ENCODE measurements around the gene CIB2. TPM values are rescaled to one million over a fixed set of nuclear protein-coding genes. Genes with fewer than 3 reads are reported as not detected.

Gene CIB2
- total RNA-seq, 2 experiments from 2014 or later = 2.0 to 2.2 TPM

DNA sequence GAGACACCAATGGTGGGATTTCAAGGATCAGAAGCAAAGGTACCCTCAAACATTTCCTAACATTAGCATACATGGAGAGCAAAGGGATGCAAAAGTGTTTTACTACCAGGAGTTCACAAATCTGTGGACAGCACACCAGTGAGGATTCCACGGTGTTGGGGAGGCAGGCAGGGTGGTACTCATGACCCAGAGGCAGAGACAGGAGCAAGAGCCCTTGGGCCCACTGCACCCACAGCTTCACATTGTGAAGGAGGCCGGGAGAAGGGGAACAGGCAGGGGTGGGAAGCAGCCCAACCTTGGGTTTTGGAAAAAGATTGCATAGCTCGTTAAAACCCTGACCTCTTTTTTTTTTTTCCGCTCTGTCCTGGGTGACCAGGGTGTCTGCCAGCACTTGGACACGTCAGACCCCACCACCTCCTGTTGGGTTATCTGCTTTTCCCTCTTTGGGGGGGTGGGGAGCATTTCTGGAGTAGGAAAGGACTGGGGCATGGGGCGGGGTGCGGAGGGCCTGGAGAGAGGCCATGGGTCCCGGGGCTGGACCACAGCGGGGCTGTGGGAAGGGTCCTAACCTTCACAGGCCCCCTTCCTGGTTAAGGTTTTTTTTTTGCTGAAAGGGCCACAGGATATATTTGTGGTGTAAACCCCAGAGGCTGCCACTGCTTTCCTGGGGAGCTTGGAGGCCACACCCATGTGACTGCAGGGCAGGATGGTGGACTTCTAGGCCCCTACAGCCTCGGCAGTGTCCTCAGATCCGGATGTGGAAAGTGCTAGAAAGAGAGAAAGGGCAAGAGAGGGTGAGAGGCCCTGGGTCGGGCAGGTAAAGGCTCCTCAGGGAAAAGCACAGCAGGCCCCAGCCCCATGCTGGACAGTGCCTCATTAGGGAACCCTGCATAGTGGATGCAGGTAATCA is 26.4 kb downstream of the CIB2 start:
- H3K27me3 Mint-ChIP-seq = no peaks in the 10 kb centered on the region
- intact Hi-C loops (cut with micrococcal nuclease) = loop anchor here (2.0 to 5.0 kb wide), 2 partner anchors 28 to 53 kb away; partner anchors contain the start of gene TBC1D2B
- ChIA-PET CTCF (interaction anchor here (1.1 to 10.2 kb wide), 8 partner anchors 27 to 146 kb away, joined by 3 to 141 read pairs (median 8); partner anchors contain the start of gene TBC1D2B), POLR2A (no interaction called here)
- H3K27ac Mint-ChIP-seq = peak overlapping the region; percentile 78
- H3K4me1 Mint-ChIP-seq (ENCODE audit: low read depth) = peaks cover 39% of the 10 kb centered on the region
- no peak overlapping the region for H3K4me3 Mint-ChIP-seq
- H3K9me3 Mint-ChIP-seq = no peaks in the 10 kb centered on the region
- no peaks in the 10 kb centered on the region for H3K36me3 Mint-ChIP-seq
- DNase-seq = peak; percentile 19

DNA sequence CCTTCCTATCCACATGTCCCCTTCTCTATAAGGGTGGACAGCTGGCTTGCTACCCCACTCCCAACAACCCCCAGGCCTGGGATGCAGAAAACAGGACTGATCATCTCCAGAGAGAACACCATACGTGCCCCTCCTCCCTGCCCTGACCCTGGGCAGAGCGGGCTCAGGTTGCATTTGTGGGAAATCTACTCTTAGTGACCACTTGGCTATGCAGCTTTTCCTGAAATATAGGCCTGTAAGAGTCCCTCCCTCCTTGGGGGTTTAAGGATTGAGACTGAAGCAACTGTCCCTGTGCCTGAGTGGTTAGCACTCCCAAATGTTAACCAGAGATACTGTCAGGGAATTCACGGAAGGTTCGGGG is 27.1 kb downstream of the CIB2 start:
- Mint-ChIP-seq H3K27me3 (no peaks in the 10 kb centered on the region), H3K36me3 (no peaks in the 10 kb centered on the region), H3K4me1 (ENCODE audit: low read depth) (peaks cover 39% of the 10 kb centered on the region), H3K9me3 (no peaks in the 10 kb centered on the region), H3K27ac (peak overlapping the region; percentile 78), H3K4me3 (no peak overlapping the region)
- ChIA-PET CTCF (interaction anchor here (1.1 to 10.2 kb wide), 9 partner anchors 26 to 145 kb away, joined by 3 to 141 read pairs (median 4); no protein-coding TSS in a partner anchor), POLR2A (interaction anchor here (0.6 to 1.3 kb wide), 2 partner anchors 11 to 45 kb away, joined by 3 to 5 read pairs; partner anchors contain the start of gene IDH3A)
- intact Hi-C loops (cut with micrococcal nuclease) = loop anchor here (2.0 kb wide), 1 partner anchor 27 kb away; the partner anchor contains the start of gene TBC1D2B
- DNase-seq = no peak

DNA sequence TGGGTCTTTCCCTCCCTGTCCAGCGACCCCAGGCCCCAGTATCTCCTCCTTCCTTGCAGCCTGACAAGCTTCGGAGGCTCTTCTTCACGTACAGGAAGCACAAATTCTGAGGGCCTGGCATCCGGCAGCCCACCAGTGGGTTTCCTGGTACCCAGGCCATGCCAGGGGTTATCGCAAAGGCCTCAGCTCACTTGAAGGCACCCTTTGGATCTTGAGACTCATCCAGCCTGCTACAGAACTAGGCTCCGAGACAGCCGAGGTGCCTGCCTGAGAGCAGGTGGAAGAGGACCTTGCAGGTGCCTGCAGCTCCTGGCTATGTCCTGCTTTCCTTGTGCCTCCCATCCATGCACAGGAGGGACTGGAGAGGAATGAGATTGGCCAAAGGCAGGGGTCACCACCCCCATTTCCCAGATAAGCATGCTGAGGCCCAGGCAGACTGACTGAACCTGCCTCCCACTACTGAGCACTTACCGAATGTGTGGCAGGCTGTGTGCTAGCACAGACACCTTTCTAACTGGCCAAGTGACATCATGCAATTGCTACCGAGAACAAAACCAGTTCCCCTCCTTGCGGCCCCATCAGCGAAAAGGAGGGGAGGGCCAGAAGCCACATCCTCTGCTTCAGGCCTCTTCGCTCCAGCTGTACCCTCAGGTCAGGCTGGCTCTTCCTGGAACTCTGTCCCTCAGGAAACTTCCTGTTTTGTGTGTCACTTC is 27.7 kb downstream of the CIB2 start:
- Mint-ChIP-seq H3K36me3 (no peaks in the 10 kb centered on the region), H3K27me3 (no peaks in the 10 kb centered on the region), H3K27ac (peak overlapping the region; percentile 78), H3K9me3 (no peaks in the 10 kb centered on the region), H3K4me1 (ENCODE audit: low read depth) (peaks cover 39% of the 10 kb centered on the region), H3K4me3 (no peak overlapping the region)
- DNase-seq = peak; percentile 87
- CTCF ChIA-PET = interaction anchor here (0.9 to 10.2 kb wide), 10 partner anchors 10 to 145 kb away, joined by 3 to 141 read pairs (median 4); no protein-coding TSS in a partner anchor
- intact Hi-C loops (cut with micrococcal nuclease) = loop anchor here (2.0 kb wide), 1 partner anchor 27 kb away; the partner anchor contains the start of gene TBC1D2B
- POLR2A ChIA-PET = interaction anchor here (0.6 to 1.3 kb wide), 2 partner anchors 10 to 46 kb away, joined by 3 to 5 read pairs; partner anchors contain the start of gene IDH3A

GRCh38 chr15:78102741-78103140 is 28.5 kb downstream of the CIB2 start:
- H3K4me3 Mint-ChIP-seq = no peak overlapping the region
- CTCF ChIA-PET = interaction anchor here (0.9 to 10.2 kb wide), 8 partner anchors 11 to 144 kb away, joined by 3 to 141 read pairs (median 5); no protein-coding TSS in a partner anchor
- H3K27me3 Mint-ChIP-seq = no peaks in the 10 kb centered on the region
- intact Hi-C loops (cut with micrococcal nuclease) = no loop called here
- H3K4me1 Mint-ChIP-seq (ENCODE audit: low read depth) = peaks cover 37% of the 10 kb centered on the region
- no peaks in the 10 kb centered on the region for H3K9me3 Mint-ChIP-seq
- no peak for DNase-seq
- no peaks in the 10 kb centered on the region for H3K36me3 Mint-ChIP-seq
- POLR2A ChIA-PET = no interaction called here
- H3K27ac Mint-ChIP-seq = no peak overlapping the region

DNA sequence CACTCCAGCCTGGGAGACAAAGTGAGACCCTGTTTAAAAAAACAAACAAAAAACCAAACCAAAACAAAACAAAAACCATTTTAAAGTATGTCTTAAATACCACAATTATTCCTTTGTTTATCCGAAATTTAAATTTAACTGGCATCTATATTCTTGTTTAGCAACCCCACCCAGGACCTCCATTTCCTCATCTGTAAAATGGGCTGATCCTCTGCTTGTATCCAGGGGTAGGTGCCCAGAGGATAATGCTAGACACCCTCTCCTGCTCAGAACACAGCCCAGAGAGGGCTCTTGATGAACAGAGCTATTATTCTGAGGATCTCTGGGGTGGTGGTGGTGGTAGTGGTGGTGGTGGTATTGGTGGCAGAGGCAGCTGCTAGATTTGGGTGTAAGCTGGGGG is 29.0 kb downstream of the CIB2 start:
- H3K4me3 Mint-ChIP-seq = no peak overlapping the region
- POLR2A ChIA-PET = no interaction called here
- no peak overlapping the region for H3K27ac Mint-ChIP-seq
- peaks cover 37% of the 10 kb centered on the region for H3K4me1 Mint-ChIP-seq (ENCODE audit: low read depth)
- H3K9me3 Mint-ChIP-seq = no peaks in the 10 kb centered on the region
- no peak for DNase-seq
- no peaks in the 10 kb centered on the region for H3K36me3 Mint-ChIP-seq
- H3K27me3 Mint-ChIP-seq = no peaks in the 10 kb centered on the region
- CTCF ChIA-PET = interaction anchor here (1.0 to 9.8 kb wide), 6 partner anchors 9 to 136 kb away, joined by 3 to 140 read pairs (median 4); no protein-coding TSS in a partner anchor
- intact Hi-C loops (cut with micrococcal nuclease) = no loop called here

DNA sequence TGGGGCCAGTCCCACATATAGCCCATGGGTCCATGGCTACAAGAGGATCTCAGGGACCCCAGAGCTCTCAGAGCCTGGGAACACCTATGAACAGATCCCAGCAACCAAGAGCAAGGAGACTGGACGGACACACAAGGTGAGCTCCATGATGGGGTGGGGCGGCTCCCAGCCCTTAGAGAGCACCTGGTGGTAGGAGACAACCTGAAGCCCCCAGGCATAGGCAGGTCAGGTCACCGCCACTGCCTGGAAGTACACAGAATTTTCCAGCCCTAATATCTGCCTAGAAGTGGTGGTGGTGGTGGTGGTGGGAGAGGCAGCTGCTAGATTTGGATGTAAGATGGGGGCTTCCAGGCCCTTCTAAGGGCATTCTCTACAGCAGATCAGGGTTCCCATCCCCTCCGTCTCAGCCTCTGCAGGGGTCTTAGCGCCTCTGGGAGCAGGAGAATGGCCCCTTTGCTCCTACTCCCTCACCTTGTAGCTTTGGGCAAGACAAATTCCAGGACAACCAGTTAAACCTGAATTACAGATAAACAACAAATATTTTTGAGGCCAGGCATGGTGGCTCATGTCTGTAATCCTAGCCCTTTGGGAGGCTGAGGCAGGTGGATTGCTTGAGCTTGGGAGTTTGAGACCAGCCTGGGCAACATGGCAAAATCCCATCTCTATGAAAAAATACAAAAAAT is 29.7 kb downstream of the CIB2 start:
- CTCF ChIA-PET = interaction anchor here (1.0 to 9.8 kb wide), 4 partner anchors 8 to 135 kb away, joined by 4 to 140 read pairs (median 4); no protein-coding TSS in a partner anchor
- Mint-ChIP-seq H3K36me3 (no peaks in the 10 kb centered on the region), H3K27me3 (no peaks in the 10 kb centered on the region), H3K27ac (no peak overlapping the region), H3K4me3 (no peak overlapping the region), H3K9me3 (no peaks in the 10 kb centered on the region), H3K4me1 (ENCODE audit: low read depth) (peaks cover 37% of the 10 kb centered on the region)
- POLR2A ChIA-PET = interaction anchor here (1.1 kb wide), 1 partner anchor 36 kb away, joined by 3 read pairs; no protein-coding TSS in a partner anchor
- DNase-seq = peak; percentile 4
- intact Hi-C loops (cut with micrococcal nuclease) = no loop called here

GRCh38 chr15:78100886-78101285 is 30.4 kb downstream of the CIB2 start:
- Mint-ChIP-seq H3K9me3 (no peaks in the 10 kb centered on the region), H3K36me3 (no peaks in the 10 kb centered on the region), H3K4me3 (no peak overlapping the region), H3K27me3 (no peaks in the 10 kb centered on the region), H3K27ac (no peak overlapping the region), H3K4me1 (ENCODE audit: low read depth) (peaks cover 32% of the 10 kb centered on the region)
- DNase-seq = peak; percentile 5
- ChIA-PET CTCF (interaction anchor here (9.8 kb wide), 1 partner anchor 134 kb away, joined by 140 read pairs; no protein-coding TSS in a partner anchor), POLR2A (interaction anchor here (1.1 kb wide), 1 partner anchor 35 kb away, joined by 3 read pairs; no protein-coding TSS in a partner anchor)
- intact Hi-C loops (cut with micrococcal nuclease) = no loop called here

- no peak overlapping the region for H3K27ac Mint-ChIP-seq
- no peak overlapping the region for H3K4me3 Mint-ChIP-seq
- no peaks in the 10 kb centered on the region for H3K9me3 Mint-ChIP-seq
- H3K27me3 Mint-ChIP-seq = no peaks in the 10 kb centered on the region
- ChIA-PET CTCF (interaction anchor here (1.1 to 1.3 kb wide), 2 partner anchors 10 kb away, joined by 5 to 9 read pairs; no protein-coding TSS in a partner anchor), POLR2A (no interaction called here)
- intact Hi-C loops (cut with micrococcal nuclease) = no loop called here
- H3K36me3 Mint-ChIP-seq = no peaks in the 10 kb centered on the region
- peak; percentile 6 for DNase-seq
- H3K4me1 Mint-ChIP-seq (ENCODE audit: low read depth) = peaks cover 5% of the 10 kb centered on the region
Observed at GRCh38 chr15:78098131-78098755, 33.0 kb downstream of the CIB2 start.

DNA sequence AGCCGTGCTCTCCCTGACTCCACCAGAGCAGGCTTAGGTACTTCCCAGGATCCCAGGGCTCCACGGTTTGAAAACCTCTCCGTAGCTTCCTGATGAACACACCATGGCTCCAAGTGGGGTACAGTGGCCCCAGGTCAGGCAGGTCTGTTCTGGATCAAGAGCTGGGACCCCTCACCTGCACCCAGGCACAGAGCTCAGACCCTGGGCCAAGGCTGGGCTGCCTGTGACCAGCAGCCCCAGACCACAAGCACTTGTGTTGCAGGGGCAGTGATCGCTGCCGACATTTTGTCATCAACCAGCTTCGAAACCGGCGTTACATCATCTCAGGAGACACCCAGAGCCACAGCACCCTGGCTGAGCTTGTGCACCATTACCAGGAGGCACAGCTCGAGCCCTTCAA is 33.6 kb downstream of the CIB2 start:
- H3K4me3 Mint-ChIP-seq = no peak overlapping the region
- H3K36me3 Mint-ChIP-seq = no peaks in the 10 kb centered on the region
- CTCF ChIA-PET = interaction anchor here (1.1 kb wide), 1 partner anchor 11 kb away, joined by 5 read pairs; no protein-coding TSS in a partner anchor
- no peaks in the 10 kb centered on the region for H3K4me1 Mint-ChIP-seq (ENCODE audit: low read depth)
- intact Hi-C loops (cut with micrococcal nuclease) = no loop called here
- POLR2A ChIA-PET = no interaction called here
- no peaks in the 10 kb centered on the region for H3K9me3 Mint-ChIP-seq
- peak; percentile 5 for DNase-seq
- H3K27ac Mint-ChIP-seq = no peak overlapping the region
- no peaks in the 10 kb centered on the region for H3K27me3 Mint-ChIP-seq

DNA sequence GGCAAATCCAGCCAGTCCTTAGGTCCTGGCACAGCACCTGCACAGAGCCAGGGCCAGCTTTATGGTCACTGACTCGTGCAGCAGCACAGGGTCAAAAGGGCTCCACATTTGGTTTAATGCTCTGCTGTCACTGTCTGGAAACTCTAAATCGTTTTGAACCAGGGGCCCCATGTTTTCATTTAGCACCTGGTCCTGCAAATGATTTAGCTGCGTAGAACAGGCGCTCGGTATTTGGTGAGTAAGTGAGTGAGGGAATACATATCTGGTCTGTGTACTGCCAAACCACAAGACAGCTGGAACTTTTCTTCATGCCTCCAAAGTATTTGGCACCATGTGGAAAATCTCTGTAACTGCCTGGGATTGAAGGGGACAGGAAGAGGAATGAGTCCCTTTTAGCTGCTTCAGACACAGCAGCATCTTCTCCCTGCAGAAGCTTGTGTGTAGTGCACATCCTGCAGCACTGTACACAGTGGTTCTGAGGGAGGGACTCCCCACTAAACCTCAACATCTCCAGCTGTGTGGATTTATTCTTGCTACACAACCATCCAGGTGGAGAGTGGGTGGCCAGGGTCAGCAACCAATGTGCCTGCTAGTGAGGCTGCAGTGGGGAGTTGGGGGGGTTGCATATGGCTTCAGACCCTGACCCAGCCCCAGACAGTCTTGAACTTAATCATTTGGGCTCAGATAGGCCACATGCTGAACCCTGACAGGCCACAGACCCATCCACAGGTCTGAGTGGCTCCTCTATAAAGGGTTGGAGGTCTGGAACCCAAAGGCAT is 37.8 kb downstream of the CIB2 start:
- H3K27ac Mint-ChIP-seq = no peak overlapping the region
- H3K4me3 Mint-ChIP-seq = no peak overlapping the region
- H3K9me3 Mint-ChIP-seq = no peaks in the 10 kb centered on the region
- peak; percentile 7 for DNase-seq
- ChIA-PET POLR2A (interaction anchor here (0.5 to 0.7 kb wide), 3 partner anchors 10 to 1531 kb away, joined by 3 to 5 read pairs (median 4); no protein-coding TSS in a partner anchor), CTCF (interaction anchor here (0.7 to 4.5 kb wide), 5 partner anchors 8 to 183 kb away, joined by 3 to 18 read pairs (median 3); no protein-coding TSS in a partner anchor)
- H3K27me3 Mint-ChIP-seq = no peaks in the 10 kb centered on the region
- intact Hi-C loops (cut with micrococcal nuclease) = no loop called here
- no peaks in the 10 kb centered on the region for H3K36me3 Mint-ChIP-seq
- H3K4me1 Mint-ChIP-seq (ENCODE audit: low read depth) = no peaks in the 10 kb centered on the region
